HG03571 (cell line): Measurements from ENCODE around the gene ZNF576.
"Not testable (repeated sequence)": the region's sequence is repeated elsewhere in the genome, so short reads cannot be mapped to it uniquely, and the experiment has no call there.

ENCODE experiments used
- ATAC-seq: cut with Tn5 transposase; IDR thresholded peaks from one replicate; pipeline ENCODE4 v1.9.1; 2021; ENCODE audit not compliant: unreplicated experiment

ZNF576 gene

DNA sequence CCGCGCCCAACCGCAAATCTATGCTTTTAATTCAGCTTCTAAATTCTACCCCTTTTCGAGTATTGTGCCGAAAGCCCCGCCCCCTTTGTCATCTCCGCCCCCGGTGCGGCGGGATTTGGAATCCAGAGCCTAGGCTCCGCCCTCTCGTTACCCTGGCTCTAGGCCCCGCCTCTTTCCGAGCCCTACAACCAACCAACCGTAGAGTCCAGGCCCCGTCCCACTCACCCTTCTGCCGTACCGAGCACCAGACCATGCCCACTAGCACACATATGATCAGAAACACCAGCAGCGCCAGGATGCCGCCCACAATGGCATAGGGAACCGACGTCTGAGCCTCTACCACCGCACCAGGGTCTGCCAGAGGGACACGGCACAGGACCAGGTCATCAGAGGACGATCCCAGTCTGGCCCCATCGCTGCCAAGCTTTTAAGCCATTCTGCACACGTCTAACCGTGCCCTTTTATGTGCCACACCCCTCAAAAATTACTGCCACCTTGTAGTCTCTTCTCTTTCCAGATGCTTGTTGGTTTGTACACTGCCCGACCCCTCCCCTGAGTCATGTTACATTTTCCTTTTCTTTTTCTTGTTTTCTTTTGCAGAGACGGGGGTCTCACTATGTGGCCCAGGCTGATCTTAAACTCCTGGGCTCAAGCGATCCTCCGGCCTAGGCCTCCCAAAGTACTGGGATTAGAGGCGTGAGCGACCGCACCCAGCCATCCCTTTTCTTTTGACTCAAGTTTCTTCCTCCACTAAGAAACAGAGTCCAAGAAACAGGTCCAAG, 27.7 kb downstream of the ZNF576 start:
- ATAC-seq: no peak

DNA sequence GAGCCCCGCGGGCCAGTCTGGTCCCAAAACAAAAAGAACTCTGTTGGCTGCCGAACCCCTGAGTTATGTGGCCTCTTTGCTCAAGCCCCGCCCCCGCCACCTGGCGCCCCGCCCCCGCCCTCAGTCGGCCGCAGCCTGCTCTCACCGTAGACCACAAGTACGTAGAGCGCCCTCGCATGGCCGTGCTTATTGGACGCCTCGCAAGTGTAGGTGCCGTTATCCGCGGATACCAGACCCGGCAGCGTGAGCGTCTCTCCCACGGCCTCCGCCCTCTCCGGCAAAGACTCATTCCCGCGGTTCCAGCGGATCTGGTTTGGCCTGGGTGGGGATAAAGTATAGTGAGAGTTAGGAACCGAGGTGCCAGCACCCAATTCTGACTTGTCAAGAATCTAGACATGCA, 28.5 kb downstream of the ZNF576 start:
- ATAC-seq: no peak

GRCh38 chr19:43625918-43626579, 29.7 kb downstream of the ZNF576 start:
- ATAC-seq: no peak

DNA sequence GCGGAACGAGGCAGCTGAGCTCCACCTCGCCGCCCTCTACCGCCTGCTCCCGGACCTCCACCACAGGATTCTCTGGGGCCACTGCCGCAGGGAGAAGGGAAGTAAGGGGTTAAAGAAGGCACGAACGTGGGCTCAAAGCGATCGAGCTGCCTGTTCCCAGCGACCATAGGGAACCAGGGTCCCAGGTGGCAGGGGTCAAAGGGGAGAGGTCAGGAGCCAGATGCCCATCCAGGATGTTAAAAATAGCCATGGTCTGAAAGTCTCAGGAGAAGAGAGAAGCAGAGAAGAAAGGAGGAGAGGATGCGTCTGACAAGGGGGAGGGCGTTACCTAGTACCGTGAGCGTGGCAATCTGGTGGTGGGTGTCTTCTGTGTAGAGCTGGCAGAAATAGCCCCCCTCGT, 30.4 kb downstream of the ZNF576 start:
- ATAC-seq: no peak

DNA sequence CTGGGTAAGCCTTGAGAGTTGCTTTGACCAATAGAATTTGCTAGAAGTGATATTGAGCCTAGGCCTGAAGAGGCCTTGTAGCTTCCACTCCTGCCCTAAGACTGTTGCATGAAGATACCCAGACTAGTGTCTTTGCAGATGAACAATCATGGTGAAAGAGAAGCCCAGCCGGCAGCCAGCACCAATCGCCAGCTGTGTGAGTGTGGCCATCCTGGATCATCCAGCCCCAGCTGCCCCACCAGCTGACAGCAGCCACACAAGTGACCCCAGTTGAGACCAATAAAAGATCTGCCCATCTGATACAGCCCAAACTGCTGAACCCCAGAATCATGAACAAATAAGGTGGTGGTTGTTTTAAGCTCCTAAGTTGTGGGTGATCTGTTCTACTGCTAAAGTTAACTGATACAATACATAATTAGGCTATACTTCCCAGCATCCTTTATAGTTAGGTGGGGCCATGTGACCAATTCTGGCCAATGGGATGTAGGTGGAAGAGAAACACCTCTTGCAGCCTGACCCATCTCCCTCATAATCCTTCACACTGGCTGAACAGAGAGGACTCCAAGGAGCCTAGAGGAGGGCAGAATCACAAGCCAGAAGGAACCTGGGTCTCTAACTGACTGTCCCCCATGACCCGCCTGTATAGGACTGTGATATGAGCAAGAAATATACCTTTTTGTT, 32.4 kb downstream of the ZNF576 start:
- ATAC-seq: no peak

GRCh38 chr19:43631491-43631890, 35.1 kb downstream of the ZNF576 start:
- ATAC-seq: no peak

DNA sequence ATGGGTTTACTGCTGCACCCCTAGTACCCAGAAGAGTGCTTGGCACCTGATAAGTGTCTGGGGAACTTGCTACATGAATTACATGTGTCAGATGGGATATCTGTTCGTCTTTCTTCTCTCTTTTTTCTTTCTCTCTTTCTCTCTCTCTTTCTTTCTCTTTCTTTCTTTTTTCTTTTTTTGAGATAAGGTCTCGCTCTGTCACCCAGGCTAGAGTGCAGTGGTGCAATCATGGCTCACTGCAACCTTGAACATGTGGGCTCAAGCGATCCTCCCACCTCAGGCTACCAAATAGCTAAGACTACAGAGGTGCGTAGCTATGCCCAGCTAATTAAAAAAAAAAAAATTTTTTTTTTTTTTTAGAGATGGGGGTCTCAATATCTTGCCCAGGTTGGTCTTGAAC, 37.1 kb downstream of the ZNF576 start:
- no peak for ATAC-seq

- ATAC-seq: no peak
Observed at GRCh38 chr19:43634068-43634467, 37.7 kb downstream of the ZNF576 start.

- ATAC-seq: no peak
Observed at GRCh38 chr19:43634506-43634871, 38.1 kb downstream of the ZNF576 start.

GRCh38 chr19:43634872-43635560, 38.6 kb downstream of the ZNF576 start:
- no peak for ATAC-seq

- not testable (repeated sequence) for ATAC-seq
Observed at GRCh38 chr19:43635561-43635940, 39.2 kb downstream of the ZNF576 start.

DNA sequence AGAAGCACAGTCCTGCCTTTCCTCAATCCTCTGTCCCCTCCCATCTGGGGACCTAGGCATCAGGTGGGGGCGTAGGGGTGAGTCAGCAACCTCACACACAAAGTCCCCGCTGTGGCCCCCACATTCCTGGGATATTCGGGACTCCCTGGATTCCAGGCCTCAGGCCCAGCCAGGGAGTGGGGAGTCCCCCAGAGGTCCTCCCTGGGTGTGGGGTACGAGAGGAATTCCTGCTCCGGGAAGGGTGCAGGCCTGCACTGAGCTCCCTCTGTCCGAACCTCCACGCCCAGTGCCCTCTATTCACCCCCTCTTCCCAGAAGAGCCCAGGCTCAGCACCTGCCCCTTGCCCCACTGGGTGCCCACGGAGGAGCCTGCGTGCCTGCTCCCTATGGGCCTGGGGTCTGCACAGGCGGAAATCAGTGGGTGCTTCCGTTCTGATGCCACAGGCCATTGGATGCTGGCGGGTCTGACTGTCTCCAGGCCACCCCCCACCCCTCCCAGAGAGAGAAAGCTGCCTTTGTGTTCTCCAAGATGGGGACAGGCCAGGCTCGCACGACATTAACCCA, 39.8 kb downstream of the ZNF576 start:
- no peak for ATAC-seq

GRCh38 chr19:43638214-43638994, 42.0 kb downstream of the ZNF576 start:
- ATAC-seq: no peak

GRCh38 chr19:43638995-43639518, 42.7 kb downstream of the ZNF576 start:
- ATAC-seq: no peak

- ATAC-seq: no peak
Observed at GRCh38 chr19:43639519-43640423, 43.4 kb downstream of the ZNF576 start, which contains the start of gene CADM4. CADM4 (minus strand) TSS chr19:43639850; CDS start chr19:43639790, 60 bp downstream.

- no peak for ATAC-seq
Observed at GRCh38 chr19:43640424-43640757, 44.0 kb downstream of the ZNF576 start.

GRCh38 chr19:43641333-43641732, 44.9 kb downstream of the ZNF576 start:
- no peak for ATAC-seq

GRCh38 chr19:43642531-43642930, 46.1 kb downstream of the ZNF576 start:
- ATAC-seq: no peak

DNA sequence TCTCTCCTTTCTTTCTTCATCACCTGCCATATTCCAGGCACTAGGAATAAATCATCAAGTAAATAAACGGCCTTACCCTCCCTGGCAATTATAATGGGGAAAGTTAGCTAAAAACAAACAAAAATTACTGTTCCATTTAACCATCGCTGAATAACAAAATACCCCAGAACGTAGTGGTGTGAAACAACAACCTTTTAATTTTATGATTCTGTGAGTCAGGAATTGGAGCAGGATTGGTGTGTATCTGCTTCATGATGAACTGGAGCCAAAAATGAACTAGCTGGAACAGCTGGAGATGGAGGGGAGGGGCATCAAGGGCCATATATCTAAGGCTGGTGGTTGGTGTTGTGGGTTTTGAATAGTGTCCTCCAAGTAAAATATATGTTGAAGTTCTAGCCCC, 46.9 kb downstream of the ZNF576 start:
- ATAC-seq: no peak
